Mammary epithelial cell (primary cell): ENCODE results near the gene UBE2H.

Source experiments
- EZH2 ChIP-seq: IDR thresholded peaks from 2 replicates; pipeline ENCODE4 v1.6.1; 2012; ENCODE audit warnings: low read length, inconsistent platforms, borderline replicate concordance
- TF ChIP-seq, protein P1 (sequence below), 2 donors: IDR thresholded peaks in 1 of 2; conservative IDR thresholded peaks in 1 of 2; 2 replicates each; pipeline ENCODE4 v1.5.1; 2011 to 2012; ENCODE audit warnings: inconsistent platforms in 2 of 2, low read length in 2 of 2, mild to moderate bottlenecking in 2 of 2, control low read depth in 1 of 2, low read depth in 1 of 2; ENCODE audit not compliant: insufficient read depth in 1 of 2; ENCODE audit errors: extremely low read depth in 1 of 2

DNA sequence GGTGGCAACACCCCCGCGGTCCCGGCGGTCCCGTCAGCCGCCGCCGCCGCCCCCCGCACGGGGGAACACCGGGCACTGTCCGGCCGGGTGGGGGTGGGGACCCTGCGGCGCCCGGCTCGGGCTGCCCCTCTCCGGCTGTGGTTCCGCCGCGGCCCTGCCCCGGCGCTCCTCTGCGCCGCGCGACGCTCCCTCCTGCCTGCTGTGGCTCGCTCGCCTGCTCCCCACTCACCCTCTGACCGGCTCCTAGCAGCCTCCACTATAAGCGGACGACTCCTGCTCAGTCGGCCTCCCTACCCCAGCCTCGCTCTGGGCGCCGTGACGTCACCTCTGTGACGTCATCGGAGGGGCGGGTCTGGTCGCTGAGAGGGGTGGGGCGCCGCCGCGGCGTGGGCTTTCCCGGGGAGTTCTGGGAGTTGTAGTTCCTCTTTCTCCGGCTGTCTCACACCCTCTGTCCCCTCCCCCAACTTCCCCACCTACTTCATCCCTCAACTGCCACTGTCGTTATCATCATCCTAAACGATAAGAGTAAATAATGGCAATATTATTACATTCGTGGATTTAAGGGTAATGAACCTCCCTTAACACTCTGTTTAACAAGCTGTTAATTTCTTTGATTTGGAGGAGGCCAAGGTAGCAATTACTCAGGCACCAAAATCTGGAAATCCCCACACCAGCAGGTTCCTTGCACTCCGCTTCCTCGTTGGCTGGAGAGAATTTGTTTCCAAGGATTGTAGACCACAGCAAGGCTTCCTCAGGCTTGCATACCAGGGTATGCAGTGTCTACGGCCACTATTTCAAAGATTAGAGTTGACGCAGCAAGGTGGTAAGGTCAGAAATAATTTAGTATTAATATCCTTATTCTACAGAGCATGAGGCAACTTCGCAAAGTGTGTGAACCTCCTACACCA, at the start of gene UBE2H:
- TF ChIP-seq, protein P1, sequence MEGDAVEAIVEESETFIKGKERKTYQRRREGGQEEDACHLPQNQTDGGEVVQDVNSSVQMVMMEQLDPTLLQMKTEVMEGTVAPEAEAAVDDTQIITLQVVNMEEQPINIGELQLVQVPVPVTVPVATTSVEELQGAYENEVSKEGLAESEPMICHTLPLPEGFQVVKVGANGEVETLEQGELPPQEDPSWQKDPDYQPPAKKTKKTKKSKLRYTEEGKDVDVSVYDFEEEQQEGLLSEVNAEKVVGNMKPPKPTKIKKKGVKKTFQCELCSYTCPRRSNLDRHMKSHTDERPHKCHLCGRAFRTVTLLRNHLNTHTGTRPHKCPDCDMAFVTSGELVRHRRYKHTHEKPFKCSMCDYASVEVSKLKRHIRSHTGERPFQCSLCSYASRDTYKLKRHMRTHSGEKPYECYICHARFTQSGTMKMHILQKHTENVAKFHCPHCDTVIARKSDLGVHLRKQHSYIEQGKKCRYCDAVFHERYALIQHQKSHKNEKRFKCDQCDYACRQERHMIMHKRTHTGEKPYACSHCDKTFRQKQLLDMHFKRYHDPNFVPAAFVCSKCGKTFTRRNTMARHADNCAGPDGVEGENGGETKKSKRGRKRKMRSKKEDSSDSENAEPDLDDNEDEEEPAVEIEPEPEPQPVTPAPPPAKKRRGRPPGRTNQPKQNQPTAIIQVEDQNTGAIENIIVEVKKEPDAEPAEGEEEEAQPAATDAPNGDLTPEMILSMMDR (conservative IDR thresholded peaks at IDR 0.05 in 1 of 2, IDR thresholded peaks at IDR 0.05 in 1 of 2; ENCODE audit: extremely low read depth in 1 of 2, insufficient read depth in 1 of 2, low read depth in 1 of 2, low read length in 2 of 2), result no peak
- TF ChIP-seq EZH2, result no peak
